Measurements from ENCODE around the gene RASA2. TPM values are rescaled to one million over a fixed set of nuclear protein-coding genes. Genes with fewer than 3 reads are reported as not detected.

RASA2 gene
- total and polyA plus RNA-seq, 12 donors, result 1.4 to 7.7 (median 5.1) TPM

DNA sequence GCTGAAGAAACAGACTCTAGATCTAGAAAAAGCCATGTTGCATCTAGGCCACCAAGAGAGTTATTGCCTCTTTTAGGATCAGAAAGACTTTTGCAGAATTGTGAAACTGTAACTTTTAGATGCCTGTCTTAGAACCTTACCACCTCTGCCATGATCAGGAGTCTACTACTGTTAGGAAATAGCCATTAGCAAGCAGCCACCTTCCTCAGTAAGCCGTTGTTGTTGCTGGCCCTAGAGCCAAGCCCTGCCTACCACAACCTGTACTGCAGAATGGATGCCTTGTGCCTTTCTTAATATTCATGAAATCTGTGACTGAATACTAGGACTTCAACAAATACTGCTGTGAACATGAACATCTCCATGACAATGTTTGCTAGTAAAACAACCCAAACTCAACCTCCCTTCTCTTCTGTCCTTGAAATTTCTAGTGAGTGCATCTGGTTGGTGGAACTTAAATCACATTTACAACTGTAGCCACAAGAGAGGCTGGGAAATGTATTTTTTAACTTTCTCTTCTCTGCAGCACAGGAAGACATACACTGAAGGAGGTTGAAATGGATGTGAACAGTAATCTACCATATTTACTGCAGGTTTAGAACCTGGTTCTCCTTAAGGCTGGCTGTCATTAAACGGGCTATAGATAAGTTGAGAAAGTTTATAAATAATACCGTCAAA is 20.7 kb downstream of the RASA2 start:
- ATAC-seq, result no peak
- no peaks in the 10 kb centered on the region for H3K9me3 ChIP-seq
- intact Hi-C loops (cut with DNase I), result no loop called here
- DNase-seq, result no peak
- TF ChIP-seq, protein P1, sequence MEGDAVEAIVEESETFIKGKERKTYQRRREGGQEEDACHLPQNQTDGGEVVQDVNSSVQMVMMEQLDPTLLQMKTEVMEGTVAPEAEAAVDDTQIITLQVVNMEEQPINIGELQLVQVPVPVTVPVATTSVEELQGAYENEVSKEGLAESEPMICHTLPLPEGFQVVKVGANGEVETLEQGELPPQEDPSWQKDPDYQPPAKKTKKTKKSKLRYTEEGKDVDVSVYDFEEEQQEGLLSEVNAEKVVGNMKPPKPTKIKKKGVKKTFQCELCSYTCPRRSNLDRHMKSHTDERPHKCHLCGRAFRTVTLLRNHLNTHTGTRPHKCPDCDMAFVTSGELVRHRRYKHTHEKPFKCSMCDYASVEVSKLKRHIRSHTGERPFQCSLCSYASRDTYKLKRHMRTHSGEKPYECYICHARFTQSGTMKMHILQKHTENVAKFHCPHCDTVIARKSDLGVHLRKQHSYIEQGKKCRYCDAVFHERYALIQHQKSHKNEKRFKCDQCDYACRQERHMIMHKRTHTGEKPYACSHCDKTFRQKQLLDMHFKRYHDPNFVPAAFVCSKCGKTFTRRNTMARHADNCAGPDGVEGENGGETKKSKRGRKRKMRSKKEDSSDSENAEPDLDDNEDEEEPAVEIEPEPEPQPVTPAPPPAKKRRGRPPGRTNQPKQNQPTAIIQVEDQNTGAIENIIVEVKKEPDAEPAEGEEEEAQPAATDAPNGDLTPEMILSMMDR (IDR thresholded peaks at IDR 0.05), result no peak
- H3K27me3 ChIP-seq, result no peaks in the 10 kb centered on the region
- no peak overlapping the region for H3K27ac ChIP-seq
- no peak overlapping the region for H3K4me3 ChIP-seq
- WGBS, 2 donors, result 84 to 88% methylated on average over 3 of the region's 3 CpGs
- H3K36me3 ChIP-seq, result peaks cover 0 to 22% (median 0%) of the 10 kb centered on the region in 9 donors
- peaks cover 0 to 26% (median 0%) of the 10 kb centered on the region in 9 donors for H3K4me1 ChIP-seq

DNA sequence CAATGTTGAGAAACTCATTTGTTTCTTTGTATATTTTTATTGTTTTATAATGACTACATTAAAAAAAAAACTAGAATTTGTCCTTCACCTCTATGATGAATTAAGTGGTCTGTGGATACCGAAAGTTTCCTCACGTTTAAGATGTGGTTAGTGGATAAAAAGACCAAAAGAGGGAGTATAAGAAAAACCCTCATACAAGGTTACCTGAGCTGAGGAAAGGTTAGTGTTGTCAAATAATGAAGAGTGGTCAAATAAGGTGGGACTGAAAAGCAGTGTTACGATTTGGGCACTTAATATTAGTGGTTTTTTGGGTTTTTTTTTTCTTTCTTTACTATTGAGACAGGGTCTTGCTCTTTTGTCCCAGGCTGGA is 21.2 kb downstream of the RASA2 start:
- no peak for DNase-seq
- Histone ChIP-seq H3K4me3 (no peak overlapping the region), H3K36me3 (peaks cover 0 to 25% (median 0%) of the 10 kb centered on the region in 9 donors), H3K9me3 (no peaks in the 10 kb centered on the region), H3K4me1 (peaks cover 0 to 22% (median 0%) of the 10 kb centered on the region in 9 donors), H3K27me3 (no peaks in the 10 kb centered on the region), H3K27ac (no peak overlapping the region)
- WGBS, 2 donors, result 93 to 95% methylated on average over 3 of the region's 3 CpGs
- no peak for ATAC-seq
- TF ChIP-seq, protein P1 (IDR thresholded peaks at IDR 0.05), result no peak
- intact Hi-C loops (cut with DNase I), result no loop called here

DNA sequence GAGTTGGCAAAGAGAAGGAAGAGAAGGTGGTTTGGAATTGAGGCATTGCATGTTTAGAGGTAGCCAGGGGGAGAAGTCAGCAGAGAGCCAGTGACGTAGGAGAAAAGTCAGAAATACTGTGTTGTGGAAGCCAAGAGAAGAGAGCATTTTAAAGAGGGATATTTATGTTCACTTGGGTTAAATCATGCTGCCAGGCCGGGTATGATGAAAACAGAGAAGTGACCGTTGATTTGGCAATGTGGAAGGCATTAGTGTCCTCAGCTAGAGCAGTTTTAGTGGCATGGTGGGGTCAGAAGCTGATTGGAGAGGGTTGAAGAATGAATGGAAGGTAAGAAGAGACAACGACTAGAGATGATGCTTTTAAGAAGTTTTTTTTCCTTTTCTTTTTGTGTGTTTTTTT is 24.5 kb downstream of the RASA2 start:
- TF ChIP-seq, protein P1 (IDR thresholded peaks at IDR 0.05), result no peak
- DNase-seq, result no peak
- H3K36me3 ChIP-seq, result peaks cover 0 to 41% (median 7%) of the 10 kb centered on the region in 9 donors

DNA sequence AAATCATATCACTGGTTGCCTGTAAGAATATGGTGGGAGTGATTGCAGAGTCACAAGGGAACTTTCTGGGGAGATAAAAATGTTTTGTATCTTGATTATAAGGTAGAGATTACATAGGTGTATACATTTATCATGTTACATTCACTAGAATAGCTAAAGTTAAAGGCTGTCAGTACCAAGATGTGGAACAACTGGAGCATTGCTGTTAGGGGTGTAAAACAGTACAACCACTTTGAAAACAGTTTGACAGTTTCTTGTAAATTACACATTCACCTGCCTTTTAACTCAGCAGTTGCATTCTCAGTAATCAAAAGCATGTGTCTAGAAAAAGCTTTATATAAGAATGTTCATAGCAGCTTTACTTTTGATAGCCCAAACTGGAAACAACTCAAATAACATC is 27.6 kb downstream of the RASA2 start:
- ATAC-seq, result no peak
- H3K4me1 ChIP-seq, result peaks cover 0 to 22% (median 0%) of the 10 kb centered on the region in 9 donors
- no peaks in the 10 kb centered on the region for H3K27me3 ChIP-seq
- no peak overlapping the region for H3K4me3 ChIP-seq
- TF ChIP-seq, protein P1 (IDR thresholded peaks at IDR 0.05), result no peak
- H3K27ac ChIP-seq, result no peak overlapping the region
- peaks cover 0 to 9% (median 0%) of the 10 kb centered on the region in 11 donors for H3K9me3 ChIP-seq
- H3K36me3 ChIP-seq, result peaks cover 0 to 72% (median 21%) of the 10 kb centered on the region in 9 donors
- DNase-seq, result no peak
- intact Hi-C loops (cut with DNase I), result no loop called here

More for the DNA sequence above, 24.5 kb downstream of the RASA2 start:
- ATAC-seq, result no peak
- Histone ChIP-seq H3K27ac (no peak overlapping the region), H3K9me3 (no peaks in the 10 kb centered on the region), H3K27me3 (no peaks in the 10 kb centered on the region), H3K4me3 (no peak overlapping the region), H3K4me1 (peaks cover 0 to 22% (median 0%) of the 10 kb centered on the region in 9 donors)
- intact Hi-C loops (cut with DNase I), result no loop called here
- 84 to 87% methylated on average over 4 of the region's 4 CpGs for WGBS, 2 donors

Measured in heart right ventricle (tissue), 16 donors.